SJSA1 (cell line): ENCODE data around the gene DNER. TPM values are rescaled to one million over a fixed set of nuclear protein-coding genes. Genes with fewer than 3 reads are reported as not detected.
"Not testable (repeated sequence)": the region's sequence is repeated elsewhere in the genome, so short reads cannot be mapped to it uniquely, and the experiment has no call there.

Source experiments
- DNase-seq, 2 experiments: peaks; one replicate each; pipeline ENCODE4 v3.0.0-alpha.2; 2015 to 2020; ENCODE audit warnings: low spot score in 2 of 2, low read depth in 1 of 2
- H3K27ac ChIP-seq: fragments of 250-450 bp; sonication (Bioruptor Pico); 2 replicates; pipeline ENCODE4 v1.5.1; 2020; ENCODE audit warnings: mild to moderate bottlenecking, moderate library complexity
- H3K27me3 ChIP-seq: fragments of 250-450 bp; sonication (Bioruptor Pico); replicated peaks from 2 replicates; pipeline ENCODE4 v1.5.1; 2020; ENCODE audit warnings: mild to moderate bottlenecking, moderate library complexity
- H3K36me3 ChIP-seq: fragments of 250-450 bp; sonication (Bioruptor Pico); 2 replicates; pipeline ENCODE4 v1.5.1; 2020; ENCODE audit warnings: mild to moderate bottlenecking
- H3K4me1 ChIP-seq: fragments of 250-450 bp; sonication (Bioruptor Pico); replicated peaks from 2 replicates; pipeline ENCODE4 v1.6.1; 2021; ENCODE audit warnings: mild to moderate bottlenecking
- H3K4me3 ChIP-seq: fragments of 250-450 bp; sonication (Bioruptor Pico); 2 replicates; pipeline ENCODE4 v1.5.1; 2020; ENCODE audit warnings: mild to moderate bottlenecking
- H3K9me3 ChIP-seq: fragments of 250-450 bp; sonication (Bioruptor Pico); replicated peaks from 2 replicates; pipeline ENCODE4 v1.5.1; 2020; ENCODE audit warnings: mild to moderate bottlenecking
- total RNA-seq: library from RNA; depleted of rRNA; stranded (reverse); fragments of >200 nt; shearing (Covaris generic); gene quantifications from 2 replicates; pipeline ENCODE4 v1.2.3, GENCODE V29; 2014

The DNER gene
- total RNA-seq, 1 experiment from 2014 or later = 0.05 TPM

GRCh38 chr2:229403296-229403695 is 311.1 kb downstream of the DNER start:
- H3K4me1 ChIP-seq = peaks cover 18% of the 10 kb centered on the region
- H3K27me3 ChIP-seq = no peaks in the 10 kb centered on the region
- no peak overlapping the region for H3K4me3 ChIP-seq
- H3K27ac ChIP-seq = no peak overlapping the region
- no peak for DNase-seq
- no peaks in the 10 kb centered on the region for H3K36me3 ChIP-seq
- H3K9me3 ChIP-seq = no peaks in the 10 kb centered on the region

- Histone ChIP-seq H3K4me3 (no peak overlapping the region), H3K9me3 (no peaks in the 10 kb centered on the region)
- DNase-seq = no peak
Observed at GRCh38 chr2:229401171-229401865, 313.0 kb downstream of the DNER start.

GRCh38 chr2:229393926-229394325 is 320.4 kb downstream of the DNER start:
- H3K9me3 ChIP-seq = no peaks in the 10 kb centered on the region; the same call in 1 of the 2 replicates
- no peaks in the 10 kb centered on the region for H3K27me3 ChIP-seq
- H3K4me1 ChIP-seq = no peaks in the 10 kb centered on the region
- H3K36me3 ChIP-seq = no peaks in the 10 kb centered on the region
- H3K4me3 ChIP-seq = no peak overlapping the region
- no peak for DNase-seq
- no peak overlapping the region for H3K27ac ChIP-seq

More at GRCh38 chr2:229401171-229401865, 313.0 kb downstream of the DNER start:
- no peak overlapping the region for H3K27ac ChIP-seq
- no peaks in the 10 kb centered on the region for H3K4me1 ChIP-seq
- no peaks in the 10 kb centered on the region for H3K27me3 ChIP-seq
- no peaks in the 10 kb centered on the region for H3K36me3 ChIP-seq

- Histone ChIP-seq H3K36me3 (no peaks in the 10 kb centered on the region), H3K4me3 (no peak overlapping the region), H3K27ac (no peak overlapping the region), H3K27me3 (no peaks in the 10 kb centered on the region), H3K9me3 (no peaks in the 10 kb centered on the region; the same call in 1 of the 2 replicates), H3K4me1 (no peaks in the 10 kb centered on the region)
- no peak for DNase-seq
Observed at GRCh38 chr2:229392196-229392595, 322.2 kb downstream of the DNER start.

GRCh38 chr2:229388731-229389130 is 325.6 kb downstream of the DNER start:
- no peak overlapping the region for H3K4me3 ChIP-seq
- no peaks in the 10 kb centered on the region; the same call in 1 of the 2 replicates for H3K9me3 ChIP-seq
- H3K36me3 ChIP-seq = no peaks in the 10 kb centered on the region
- H3K27me3 ChIP-seq = no peaks in the 10 kb centered on the region
- DNase-seq = no peak
- no peak overlapping the region for H3K27ac ChIP-seq
- H3K4me1 ChIP-seq = no peaks in the 10 kb centered on the region

GRCh38 chr2:229387866-229388265 is 326.5 kb downstream of the DNER start:
- H3K4me3 ChIP-seq = no peak overlapping the region

GRCh38 chr2:229380101-229380625 is 334.2 kb downstream of the DNER start:
- no peaks in the 10 kb centered on the region for H3K36me3 ChIP-seq
- H3K27ac ChIP-seq = no peak overlapping the region
- DNase-seq = no peak
- no peaks in the 10 kb centered on the region for H3K27me3 ChIP-seq
- no peaks in the 10 kb centered on the region for H3K9me3 ChIP-seq
- H3K4me1 ChIP-seq = no peaks in the 10 kb centered on the region
- no peak overlapping the region for H3K4me3 ChIP-seq

More at GRCh38 chr2:229387866-229388265, 326.5 kb downstream of the DNER start:
- DNase-seq = no peak
- Histone ChIP-seq H3K36me3 (no peaks in the 10 kb centered on the region), H3K4me1 (no peaks in the 10 kb centered on the region), H3K9me3 (no peaks in the 10 kb centered on the region; the same call in 1 of the 2 replicates), H3K27ac (no peak overlapping the region), H3K27me3 (no peaks in the 10 kb centered on the region)

GRCh38 chr2:229378386-229378785 is 336.0 kb downstream of the DNER start:
- H3K27me3 ChIP-seq = no peaks in the 10 kb centered on the region
- H3K4me3 ChIP-seq = no peak overlapping the region
- no peaks in the 10 kb centered on the region for H3K36me3 ChIP-seq
- no peaks in the 10 kb centered on the region for H3K4me1 ChIP-seq
- DNase-seq = no peak
- no peak overlapping the region for H3K27ac ChIP-seq
- no peaks in the 10 kb centered on the region for H3K9me3 ChIP-seq

- H3K27me3 ChIP-seq = no peaks in the 10 kb centered on the region
- no peaks in the 10 kb centered on the region for H3K4me1 ChIP-seq
- no peak for DNase-seq
- no peak overlapping the region for H3K27ac ChIP-seq
- H3K4me3 ChIP-seq = no peak overlapping the region
- H3K9me3 ChIP-seq = no peaks in the 10 kb centered on the region
- no peaks in the 10 kb centered on the region for H3K36me3 ChIP-seq
Observed at GRCh38 chr2:229376866-229377265, 337.5 kb downstream of the DNER start.

GRCh38 chr2:229375251-229375650 is 339.1 kb downstream of the DNER start:
- no peaks in the 10 kb centered on the region for H3K36me3 ChIP-seq
- H3K27ac ChIP-seq = no peak overlapping the region
- H3K9me3 ChIP-seq = 0 out of 2 replicates have a peak, but pooled peaks cover under 1% of the 10 kb centered on the region
- no peak for DNase-seq
- no peak overlapping the region for H3K4me3 ChIP-seq
- H3K27me3 ChIP-seq = no peaks in the 10 kb centered on the region
- H3K4me1 ChIP-seq = no peaks in the 10 kb centered on the region

- H3K9me3 ChIP-seq, H3K4me1 ChIP-seq, DNase-seq, H3K27ac ChIP-seq, H3K36me3 ChIP-seq, H3K27me3 ChIP-seq, H3K4me3 ChIP-seq: not testable (repeated sequence)
Observed at GRCh38 chr2:229373311-229373710, 341.0 kb downstream of the DNER start.

- no peaks in the 10 kb centered on the region for H3K36me3 ChIP-seq
- H3K27ac ChIP-seq = no peak overlapping the region
- no peak for DNase-seq
- H3K4me1 ChIP-seq = no peaks in the 10 kb centered on the region
- no peaks in the 10 kb centered on the region for H3K27me3 ChIP-seq
- H3K4me3 ChIP-seq = no peak overlapping the region
- H3K9me3 ChIP-seq = 0 out of 2 replicates have a peak, but pooled peaks cover 6% of the 10 kb centered on the region
Observed at GRCh38 chr2:229372207-229372606, 342.1 kb downstream of the DNER start.

GRCh38 chr2:229371086-229371485 is 343.3 kb downstream of the DNER start:
- Histone ChIP-seq H3K4me1 (no peaks in the 10 kb centered on the region), H3K27me3 (no peaks in the 10 kb centered on the region), H3K36me3 (no peaks in the 10 kb centered on the region), H3K4me3 (no peak overlapping the region), H3K9me3 (0 out of 2 replicates have a peak, but pooled peaks cover 6% of the 10 kb centered on the region), H3K27ac (no peak overlapping the region)
- no peak for DNase-seq

- Histone ChIP-seq H3K27me3 (no peaks in the 10 kb centered on the region), H3K9me3 (0 out of 2 replicates have a peak, but pooled peaks cover 6% of the 10 kb centered on the region), H3K27ac (no peak overlapping the region), H3K36me3 (no peaks in the 10 kb centered on the region), H3K4me3 (no peak overlapping the region), H3K4me1 (no peaks in the 10 kb centered on the region)
- no peak for DNase-seq
Observed at GRCh38 chr2:229370509-229370908, 343.8 kb downstream of the DNER start.
